Fibroblast of lung (primary cell): Measurements from ENCODE around the gene NUP98. TPM values are rescaled to one million over a fixed set of nuclear protein-coding genes. Genes with fewer than 3 reads are reported as not detected.

Experiments
- DNase-seq, 2 donors: peaks; one replicate each; pipeline versions ENCODE4 v3.0.0 to v3.0.0-alpha.2; 2010; ENCODE audit warnings: low read depth in 2 of 2
- H2AFZ ChIP-seq: 2 replicates; pipeline ENCODE4 v1.5.1; 2012; ENCODE audit warnings: low read length, control low read depth, inconsistent platforms
- H3K27ac ChIP-seq: 2 replicates; pipeline ENCODE4 v1.5.1; 2011; ENCODE audit warnings: low read length, control low read depth; ENCODE audit not compliant: insufficient read depth
- H3K27me3 ChIP-seq: 2 replicates; pipeline ENCODE4 v1.5.1; 2011; ENCODE audit warnings: mild to moderate bottlenecking, low read length; ENCODE audit not compliant: control insufficient read depth, insufficient read depth
- H3K36me3 ChIP-seq: 2 replicates; pipeline ENCODE4 v1.5.1; 2011; ENCODE audit warnings: low read length; ENCODE audit not compliant: control insufficient read depth, insufficient read depth
- H3K4me1 ChIP-seq: 2 replicates; pipeline ENCODE4 v1.5.1; 2011; ENCODE audit warnings: low read length; ENCODE audit not compliant: control insufficient read depth, insufficient read depth; ENCODE audit errors: extremely low read depth
- H3K4me2 ChIP-seq: 2 replicates; pipeline ENCODE4 v1.5.1; 2011; ENCODE audit warnings: low read length, control low read depth; ENCODE audit not compliant: insufficient read depth; ENCODE audit errors: extremely low read depth
- H3K4me3 ChIP-seq, 4 experiments: fragments of 200-600 bp in 1 of 4; sonication (generic) in 1 of 4; replicated peaks in 1 of 4; 2 replicates each; pipeline ENCODE4 v1.5.1; 2011 to 2016; ENCODE audit warnings: low read length in 4 of 4, low read depth in 3 of 4, mild to moderate bottlenecking in 3 of 4, control low read depth in 2 of 4, inconsistent platforms in 1 of 4, mixed read lengths in 1 of 4; ENCODE audit not compliant: insufficient read depth in 1 of 4; ENCODE audit errors: control extremely low read depth in 1 of 4
- H3K79me2 ChIP-seq: 2 replicates; pipeline ENCODE4 v1.5.1; 2012; ENCODE audit warnings: mild to moderate bottlenecking, low read length, inconsistent platforms; ENCODE audit not compliant: control insufficient read depth, insufficient read depth
- H3K9ac ChIP-seq: 2 replicates; pipeline ENCODE4 v1.5.1; 2011; ENCODE audit warnings: mild to moderate bottlenecking, low read length, control low read depth; ENCODE audit not compliant: insufficient read depth
- H3K9me3 ChIP-seq: 2 replicates; pipeline ENCODE4 v1.5.1; 2012; ENCODE audit warnings: low read depth, low read length; ENCODE audit not compliant: control insufficient read depth, insufficient read depth
- H4K20me1 ChIP-seq: 2 replicates; pipeline ENCODE4 v1.5.1; 2011; ENCODE audit warnings: low read length; ENCODE audit not compliant: control insufficient read depth, insufficient read depth; ENCODE audit errors: extremely low read depth
- EZH2 ChIP-seq: IDR thresholded peaks from 2 replicates; pipeline ENCODE4 v1.5.1; 2012; ENCODE audit warnings: low read length, control low read depth, mild to moderate bottlenecking; ENCODE audit errors: missing control alignments
- polyA plus RNA-seq, 2 donors: library from polyadenylated mRNA; depleted of rRNA in 1 of 2; stranded (reverse) in 1 of 2; unstranded in 1 of 2; fragments of >200 nt; gene quantifications; 2 replicates each; pipeline ENCODE4 v1.2.1, GENCODE V29; 2011 to 2012; ENCODE audit warnings: missing spikeins in 1 of 2
- total RNA-seq: library from RNA; depleted of rRNA; stranded (reverse); fragments of >200 nt; gene quantifications from 2 replicates; pipeline ENCODE4 v1.2.1, GENCODE V29; 2014
- TF ChIP-seq, protein P1 (sequence below), 2 donors: IDR thresholded peaks in 1 of 2; conservative IDR thresholded peaks in 1 of 2; 1 replicate in 1 of 2; 2 replicates in 1 of 2; pipeline ENCODE4 v1.5.1; 2011 to 2012; ENCODE audit warnings: low read length in 2 of 2, control low read depth in 1 of 2, inconsistent platforms in 1 of 2, low read depth in 1 of 2, mild to moderate bottlenecking in 1 of 2

The NUP98 gene
- total and polyA plus RNA-seq, 2 donors (not counting 1 experiment from before 2014, with no cell fraction given) = 60.6 to 99.6 TPM

- Histone ChIP-seq H3K4me2 (no peak overlapping the region), H3K9me3 (no peaks in the 10 kb centered on the region), H3K36me3 (peaks cover 5% of the 10 kb centered on the region), H3K4me1 (no peaks in the 10 kb centered on the region), H3K9ac (no peak overlapping the region), H2AFZ (no peak overlapping the region), H3K27ac (no peak overlapping the region), H3K4me3 (no peak overlapping the region), H3K27me3 (no peaks in the 10 kb centered on the region), H3K79me2 (peaks cover 3% of the 10 kb centered on the region), H4K20me1 (no peaks in the 10 kb centered on the region)
- TF ChIP-seq, protein P1, sequence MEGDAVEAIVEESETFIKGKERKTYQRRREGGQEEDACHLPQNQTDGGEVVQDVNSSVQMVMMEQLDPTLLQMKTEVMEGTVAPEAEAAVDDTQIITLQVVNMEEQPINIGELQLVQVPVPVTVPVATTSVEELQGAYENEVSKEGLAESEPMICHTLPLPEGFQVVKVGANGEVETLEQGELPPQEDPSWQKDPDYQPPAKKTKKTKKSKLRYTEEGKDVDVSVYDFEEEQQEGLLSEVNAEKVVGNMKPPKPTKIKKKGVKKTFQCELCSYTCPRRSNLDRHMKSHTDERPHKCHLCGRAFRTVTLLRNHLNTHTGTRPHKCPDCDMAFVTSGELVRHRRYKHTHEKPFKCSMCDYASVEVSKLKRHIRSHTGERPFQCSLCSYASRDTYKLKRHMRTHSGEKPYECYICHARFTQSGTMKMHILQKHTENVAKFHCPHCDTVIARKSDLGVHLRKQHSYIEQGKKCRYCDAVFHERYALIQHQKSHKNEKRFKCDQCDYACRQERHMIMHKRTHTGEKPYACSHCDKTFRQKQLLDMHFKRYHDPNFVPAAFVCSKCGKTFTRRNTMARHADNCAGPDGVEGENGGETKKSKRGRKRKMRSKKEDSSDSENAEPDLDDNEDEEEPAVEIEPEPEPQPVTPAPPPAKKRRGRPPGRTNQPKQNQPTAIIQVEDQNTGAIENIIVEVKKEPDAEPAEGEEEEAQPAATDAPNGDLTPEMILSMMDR (conservative IDR thresholded peaks at IDR 0.05 in 1 of 2, IDR thresholded peaks at IDR 0.05 in 1 of 2; ENCODE audit: low read depth in 1 of 2, low read length in 2 of 2) = peak; percentile 33 to 58
- TF ChIP-seq EZH2 = no peak
- peak in 1 of 2 donors; percentile 14 for DNase-seq
These were observed 27.5 kb upstream of the NUP98 start for GRCh38 chr11:3824714-3825472.

DNA sequence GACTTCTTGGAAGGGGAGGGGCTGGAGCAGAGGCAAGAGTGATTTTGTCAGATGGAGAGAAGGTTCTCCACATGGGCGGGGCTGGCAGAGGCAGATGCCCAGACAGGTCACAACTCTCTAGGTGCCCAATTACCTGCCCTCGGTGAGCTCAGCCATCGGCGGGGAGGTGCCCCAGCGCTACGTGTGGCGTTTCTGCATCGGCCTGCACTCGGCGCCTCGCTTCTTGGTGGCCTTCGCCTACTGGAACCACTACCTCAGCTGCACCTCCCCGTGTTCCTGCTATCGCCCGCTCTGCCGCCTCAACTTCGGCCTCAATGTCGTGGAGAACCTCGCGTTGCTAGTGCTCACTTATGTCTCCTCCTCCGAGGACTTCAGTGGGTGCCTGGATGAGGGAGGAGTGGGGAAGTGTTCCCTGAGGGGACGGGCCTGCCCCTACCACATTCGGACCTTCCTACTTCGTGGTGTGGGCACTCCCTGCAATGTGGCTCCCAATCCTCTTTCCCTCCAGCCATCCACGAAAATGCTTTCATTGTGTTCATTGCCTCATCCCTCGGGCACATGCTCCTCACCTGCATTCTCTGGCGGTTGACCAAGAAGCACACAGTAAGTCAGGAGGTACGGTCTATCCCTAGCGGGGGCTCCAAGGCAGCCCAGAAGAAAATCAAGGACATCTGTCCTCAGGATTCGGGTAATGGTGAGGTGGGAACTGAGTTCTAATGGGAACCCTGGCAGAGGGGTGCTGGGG lies 26.6 kb upstream of the NUP98 start:
- Histone ChIP-seq H4K20me1 (no peaks in the 10 kb centered on the region), H3K9me3 (no peaks in the 10 kb centered on the region), H3K36me3 (peaks cover 5% of the 10 kb centered on the region), H2AFZ (no peak overlapping the region), H3K79me2 (peaks cover 1% of the 10 kb centered on the region), H3K4me3 (no peak overlapping the region), H3K9ac (no peak overlapping the region), H3K4me2 (no peak overlapping the region), H3K4me1 (no peaks in the 10 kb centered on the region), H3K27ac (no peak overlapping the region), H3K27me3 (no peaks in the 10 kb centered on the region)
- TF ChIP-seq, protein P1 (conservative IDR thresholded peaks at IDR 0.05 in 1 of 2, IDR thresholded peaks at IDR 0.05 in 1 of 2; ENCODE audit: low read depth in 1 of 2, low read length in 2 of 2) = no peak
- no peak for TF ChIP-seq EZH2
- no peak for DNase-seq

DNA sequence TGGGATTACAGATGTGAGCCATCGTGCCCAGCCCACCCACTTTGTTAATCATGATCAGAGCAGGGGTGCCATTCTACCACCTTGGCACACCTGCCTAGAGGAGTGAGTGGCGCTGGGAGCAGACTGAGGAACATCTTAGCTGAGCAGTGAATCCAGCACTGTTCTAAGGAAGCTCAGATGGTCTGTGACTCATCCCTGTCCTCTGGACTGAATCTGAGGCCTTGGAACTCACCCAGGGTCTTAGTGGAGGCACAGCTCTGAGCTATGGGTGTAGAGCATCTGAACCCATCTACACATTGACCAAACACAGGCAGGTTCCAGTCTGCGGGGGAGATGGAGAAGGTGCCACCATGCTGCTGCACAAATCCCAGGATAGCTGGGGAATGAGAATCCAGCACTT lies 25.9 kb upstream of the NUP98 start:
- TF ChIP-seq, protein P1 (conservative IDR thresholded peaks at IDR 0.05 in 1 of 2, IDR thresholded peaks at IDR 0.05 in 1 of 2; ENCODE audit: low read depth in 1 of 2, low read length in 2 of 2) = no peak
- no peak for TF ChIP-seq EZH2
- DNase-seq = peak; percentile 73 to 74

More for the DNA sequence above, 25.9 kb upstream of the NUP98 start:
- Histone ChIP-seq H3K27me3 (no peaks in the 10 kb centered on the region), H3K4me1 (no peaks in the 10 kb centered on the region), H3K79me2 (peaks cover 1% of the 10 kb centered on the region), H2AFZ (no peak overlapping the region), H3K4me3 (no peak overlapping the region), H3K36me3 (peaks cover 5% of the 10 kb centered on the region), H3K4me2 (no peak overlapping the region), H4K20me1 (no peaks in the 10 kb centered on the region), H3K9ac (no peak overlapping the region), H3K27ac (no peak overlapping the region), H3K9me3 (no peaks in the 10 kb centered on the region)
